Measurements from ENCODE around the gene STX1A.

GRCh38 chr7:73705551-73705920 lies 13.9 kb downstream of the STX1A start:
- TF ChIP-seq POLR2A (IDR thresholded peaks at IDR 0.05) (no peak), CTCF (IDR thresholded peaks at IDR 0.05) (no peak)

All from heart left ventricle (tissue), 13 donors.